GM18517 (cell line): Measurements from ENCODE around the gene TMEM248.
"Not testable (repeated sequence)": the region's sequence is repeated elsewhere in the genome, so short reads cannot be mapped to it uniquely, and the experiment has no call there.

ENCODE experiments used
- ATAC-seq: cut with Tn5 transposase; IDR thresholded peaks from one replicate; pipeline ENCODE4 v1.9.1; 2021; ENCODE audit warnings: mild to moderate bottlenecking, moderate library complexity; ENCODE audit not compliant: unreplicated experiment

TMEM248 gene

DNA sequence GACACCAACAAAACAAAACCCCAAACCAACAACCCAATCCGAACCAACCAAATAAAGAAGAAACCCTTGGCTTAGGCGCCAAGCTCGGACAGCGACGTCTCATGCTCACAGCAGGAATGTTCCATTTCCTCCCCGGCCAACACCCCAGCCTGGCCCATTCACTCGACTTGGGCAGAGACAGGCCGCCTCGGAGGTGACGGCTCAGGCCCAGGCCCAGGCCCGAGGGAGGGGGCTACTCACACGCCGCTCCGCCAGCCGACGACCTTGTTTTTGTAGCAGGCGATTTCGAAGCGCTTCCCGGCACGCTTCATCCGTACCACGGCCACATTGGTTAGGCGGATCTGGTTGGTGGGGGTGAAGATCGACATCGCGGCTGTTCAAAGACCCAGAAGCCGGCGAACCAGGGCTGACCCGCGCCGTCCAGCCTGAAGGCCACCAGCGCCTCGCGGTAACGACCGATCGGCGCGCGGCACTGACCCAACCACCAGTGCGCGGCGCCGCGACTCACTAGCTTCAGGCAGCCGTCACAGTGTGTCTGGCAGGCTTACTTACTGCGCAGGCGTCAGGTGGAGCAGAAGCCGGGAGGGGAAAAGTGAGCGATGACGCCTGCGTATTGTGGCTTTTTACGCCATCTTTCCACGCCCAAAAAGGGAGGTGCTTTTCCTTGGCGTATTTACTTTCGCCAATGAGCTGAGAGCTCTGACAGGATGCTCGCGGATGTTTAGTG, 74.2 kb downstream of the TMEM248 start, which contains the start of gene SBDS:
Gene SBDS (minus strand): TSS at position 537 of the 727 bp plus-strand sequence. CDS start 169 bp downstream, at position 368.
- peak; percentile 58 for ATAC-seq

DNA sequence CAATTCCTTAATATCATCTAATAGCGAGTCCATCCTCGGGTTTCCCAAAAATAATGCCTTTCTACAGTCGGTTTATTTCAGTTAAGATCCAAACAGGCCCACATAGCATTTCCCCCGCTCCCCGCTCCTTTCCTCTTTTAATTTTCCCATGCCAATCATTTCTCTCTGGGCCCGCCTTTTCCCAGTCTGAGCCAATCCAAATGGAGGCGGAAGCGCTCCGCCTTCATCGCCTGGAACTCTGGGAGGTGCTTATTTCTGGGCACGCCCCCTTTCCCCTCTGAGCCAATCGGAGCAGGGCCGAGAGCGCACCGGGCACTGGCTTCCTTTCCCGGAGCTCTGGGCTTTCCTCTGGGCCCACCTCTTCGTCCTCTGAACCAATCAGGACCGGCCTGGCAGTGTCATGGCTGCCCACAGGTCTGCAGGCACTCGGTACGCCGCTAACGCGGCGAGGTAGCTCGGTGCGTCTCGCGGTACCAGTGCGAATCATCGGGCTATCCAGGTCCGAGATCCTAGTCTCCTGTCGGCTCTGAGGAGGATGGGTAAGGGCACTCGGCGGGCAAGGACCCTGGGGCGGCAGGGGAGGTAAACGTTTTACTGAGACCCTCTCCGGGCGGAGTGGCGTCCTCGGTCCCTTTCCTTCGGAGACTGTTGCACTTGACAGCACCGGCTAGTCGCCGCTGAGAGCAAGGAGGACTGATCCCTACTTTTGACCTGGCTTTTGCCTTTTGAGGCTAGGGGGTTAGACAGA, 75.6 kb downstream of the TMEM248 start, which contains the start of gene TYW1:
Gene TYW1 (plus strand): TSS at position 390 of the 748 bp plus-strand sequence. CDS start 146 bp downstream, at position 536.
- peak; percentile 76 for ATAC-seq

DNA sequence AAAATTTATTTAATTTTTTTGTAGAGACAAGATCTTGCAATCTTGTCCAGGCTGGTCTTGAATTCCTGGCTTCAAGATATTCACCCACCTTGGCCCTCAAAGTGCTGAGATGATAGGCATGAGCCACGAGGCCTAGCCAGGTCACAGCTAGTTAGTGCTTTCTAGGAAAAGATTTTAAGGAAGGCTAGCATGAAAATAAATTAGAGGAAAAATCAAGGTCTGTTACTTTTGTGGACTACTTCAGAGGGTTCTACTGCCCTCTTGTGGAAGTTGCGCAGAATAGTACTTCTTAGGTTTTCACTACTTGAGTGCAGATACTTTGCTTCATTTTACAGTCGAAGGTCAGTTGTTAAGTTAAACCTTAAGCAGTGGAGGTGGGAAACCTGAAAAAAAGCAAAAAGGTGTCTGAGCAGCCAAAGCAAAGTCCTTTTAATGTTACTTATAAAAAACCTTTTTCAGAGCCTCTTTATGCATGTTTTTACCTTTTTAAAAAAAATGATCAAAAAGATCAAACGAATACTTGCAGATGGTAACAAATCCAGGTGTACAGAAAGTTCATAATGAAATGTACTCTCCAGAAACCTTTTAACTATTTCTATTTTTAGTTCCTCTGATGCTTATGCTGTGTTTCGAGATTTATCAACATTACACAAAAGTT, 79.7 kb downstream of the TMEM248 start:
- ATAC-seq, result not testable (repeated sequence)

DNA sequence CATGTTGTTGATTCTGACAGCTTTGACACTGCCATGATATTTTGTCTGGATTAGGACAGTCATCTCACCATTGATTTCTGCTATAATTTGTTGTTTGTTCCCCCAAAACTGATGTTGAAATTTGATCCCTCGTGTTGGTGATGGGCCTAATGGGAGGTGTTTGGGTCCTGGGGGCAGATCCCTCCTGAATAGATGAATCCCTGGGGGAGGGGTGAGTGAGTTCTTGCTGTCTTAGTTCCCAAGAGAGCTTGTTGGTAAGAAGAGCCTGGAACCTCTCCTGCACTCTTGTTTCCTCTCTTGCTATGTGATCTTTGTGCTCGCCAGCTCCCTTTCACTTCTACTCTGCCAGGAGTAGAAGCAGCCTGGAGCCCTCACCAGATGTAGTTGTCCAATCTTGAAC, 83.1 kb downstream of the TMEM248 start:
- ATAC-seq, result not testable (repeated sequence)

DNA sequence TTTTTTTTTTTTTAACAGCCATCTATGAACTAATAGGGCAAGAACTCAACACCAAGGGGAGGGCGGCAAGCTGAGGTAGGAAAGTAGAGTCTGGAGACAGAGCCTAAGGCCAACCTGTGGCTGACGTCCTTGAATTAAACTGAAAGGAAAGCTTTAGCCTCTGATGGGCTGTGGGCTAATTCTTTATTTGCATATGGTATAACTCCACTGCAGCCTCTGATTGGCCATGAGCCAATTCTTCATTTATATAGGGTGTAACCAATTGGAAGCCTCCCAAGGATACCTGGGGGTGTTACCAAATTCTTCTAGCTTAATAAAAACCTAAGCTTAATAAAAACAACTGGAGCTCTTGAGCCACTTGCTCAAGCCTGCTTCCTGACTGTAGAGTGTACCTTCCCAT, 85.9 kb downstream of the TMEM248 start:
- no peak for ATAC-seq
